Psoas muscle (tissue), 8 donors: ENCODE results near the gene RNF213. TPM values are rescaled to one million over a fixed set of nuclear protein-coding genes. Genes with fewer than 3 reads are reported as not detected.
"Not testable (repeated sequence)": the region's sequence is repeated elsewhere in the genome, so short reads cannot be mapped to it uniquely, and the experiment has no call there.

Source experiments
- ATAC-seq, 4 donors: fragments of 200-7000 bp; cut with Tn5 transposase; one replicate each; pipeline ENCODE4 v1.9.1; 2020; ENCODE audit warnings: moderate library complexity in 3 of 4, mild to moderate bottlenecking in 2 of 4
- DNase-seq, 2 donors: peaks; one replicate each; pipeline ENCODE4 v3.0.0-alpha.2; 2020
- H3K27ac ChIP-seq: fragments of 200-600 bp; one replicate; pipeline ENCODE4 v1.8.0; 2022
- H3K27me3 ChIP-seq, 3 donors: fragments of 200-600 bp in 1 of 3; one replicate each; pipeline versions ENCODE4 v1.6.1 to v1.8.0; 2013 to 2022; ENCODE audit warnings: low read length in 2 of 3, mild to moderate bottlenecking in 2 of 3, moderate library complexity in 1 of 3; ENCODE audit not compliant: insufficient read depth in 3 of 3
- H3K36me3 ChIP-seq, 2 donors: fragments of 200-600 bp in 1 of 2; one replicate each; pipeline versions ENCODE4 v1.6.1 to v1.8.0; 2013 to 2022; ENCODE audit warnings: low read depth in 1 of 2, mild to moderate bottlenecking in 1 of 2, moderate library complexity in 1 of 2; ENCODE audit not compliant: insufficient read depth in 1 of 2
- H3K4me1 ChIP-seq: fragments of 200-600 bp; one replicate; pipeline ENCODE4 v1.8.0; 2022
- H3K4me3 ChIP-seq: fragments of 200-600 bp; one replicate; pipeline ENCODE4 v1.8.0; 2022; ENCODE audit warnings: mild to moderate bottlenecking
- H3K9me3 ChIP-seq: fragments of 200-600 bp; one replicate; pipeline ENCODE4 v1.8.0; 2022
- WGBS, 3 donors: extraction: QIAGEN DNeasy Blood & Tissue Kit; methylation state at CpG; one replicate each; pipeline versions ENCODE4 v1.1.6 to v1.1.7; 2013; 5-methylcytosine and 5-hydroxymethylcytosine counted together
- intact Hi-C, 2 donors: fragments of 100-400 bp; cut with DNase I; formaldehyde crosslinking; loops; one replicate each; pipeline versions ENCODE4 v1.11.0 to v1.14.2; 2022
- polyA plus RNA-seq, 3 donors: library from polyadenylated mRNA; stranded (reverse); fragments of 200-250 nt; gene quantifications; one replicate each; pipeline ENCODE4 v1.2.3, GENCODE V29; 2013
- total RNA-seq, 4 donors: library from RNA; stranded (reverse); fragmentation: NEBNext Ultra II Directional in 2 of 4; extraction: Animal tissue kit (Norgen Biotek cat#: 25700) in 2 of 4; gene quantifications; one replicate each; pipeline versions ENCODE4 v1.2.1 to v1.2.4, GENCODE V29; 2021 to 2023
- TF ChIP-seq, protein P1 (sequence below): fragments of 200-600 bp; IDR thresholded peaks from one replicate; pipeline ENCODE4 v1.8.0; 2022; ENCODE audit warnings: antibody characterized with exemption
- donor health status: healthy with polysubstance abuse.
- donor health status: DM: no; HTN: no; CAD: no; lungs with moderate emphysema.
- donor health status: Bipolar disorder and iron deficiency.
- donor health status: healthy.
- donor health status: DM: yes; HTN: yes; CAD: no.
- donor health status: DM: no; HTN: no; CAD: no.
- donor health status: DM: no; HTN: no; CAD: no.
- donor health status: DM: yes; HTN: yes; CAD: no.

The RNF213 gene
- total and polyA plus RNA-seq, 7 donors: 10.2 to 42.0 (median 33.7) TPM

DNA sequence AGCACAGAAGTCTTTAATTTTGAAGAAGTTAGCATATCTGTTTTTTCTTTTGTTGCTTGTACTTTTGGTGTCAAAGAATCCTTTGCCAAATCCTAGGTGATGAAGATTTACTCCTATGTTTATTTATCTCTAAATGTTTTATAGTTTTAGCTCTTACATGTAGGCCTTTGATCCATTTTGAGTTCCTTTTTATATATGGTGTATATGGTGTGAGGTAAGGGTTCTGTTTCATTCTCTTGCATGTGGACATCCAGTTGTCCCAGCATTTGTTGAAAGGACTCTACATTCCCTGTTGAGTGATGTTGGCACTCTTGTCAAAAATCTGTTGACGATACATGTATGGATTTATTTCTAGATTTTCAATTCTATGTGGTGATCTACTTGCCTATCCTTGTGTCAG, 62.2 kb downstream of the RNF213 start:
- ATAC-seq (no peak), DNase-seq (no peak)
- intact Hi-C loops: no loop called here
- Histone ChIP-seq H3K27ac (no peak overlapping the region), H3K27me3 (no peaks in the 10 kb centered on the region), H3K36me3 (peaks cover 8 to 93% of the 10 kb centered on the region in 2 donors), H3K4me1 (peaks cover 14% of the 10 kb centered on the region), H3K9me3 (no peaks in the 10 kb centered on the region), H3K4me3 (no peak overlapping the region)
- TF ChIP-seq, protein P1, sequence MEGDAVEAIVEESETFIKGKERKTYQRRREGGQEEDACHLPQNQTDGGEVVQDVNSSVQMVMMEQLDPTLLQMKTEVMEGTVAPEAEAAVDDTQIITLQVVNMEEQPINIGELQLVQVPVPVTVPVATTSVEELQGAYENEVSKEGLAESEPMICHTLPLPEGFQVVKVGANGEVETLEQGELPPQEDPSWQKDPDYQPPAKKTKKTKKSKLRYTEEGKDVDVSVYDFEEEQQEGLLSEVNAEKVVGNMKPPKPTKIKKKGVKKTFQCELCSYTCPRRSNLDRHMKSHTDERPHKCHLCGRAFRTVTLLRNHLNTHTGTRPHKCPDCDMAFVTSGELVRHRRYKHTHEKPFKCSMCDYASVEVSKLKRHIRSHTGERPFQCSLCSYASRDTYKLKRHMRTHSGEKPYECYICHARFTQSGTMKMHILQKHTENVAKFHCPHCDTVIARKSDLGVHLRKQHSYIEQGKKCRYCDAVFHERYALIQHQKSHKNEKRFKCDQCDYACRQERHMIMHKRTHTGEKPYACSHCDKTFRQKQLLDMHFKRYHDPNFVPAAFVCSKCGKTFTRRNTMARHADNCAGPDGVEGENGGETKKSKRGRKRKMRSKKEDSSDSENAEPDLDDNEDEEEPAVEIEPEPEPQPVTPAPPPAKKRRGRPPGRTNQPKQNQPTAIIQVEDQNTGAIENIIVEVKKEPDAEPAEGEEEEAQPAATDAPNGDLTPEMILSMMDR: no peak
- WGBS, 3 donors: 96 to 99% (median 97%) methylated on average over 1 of the region's 1 CpG

DNA sequence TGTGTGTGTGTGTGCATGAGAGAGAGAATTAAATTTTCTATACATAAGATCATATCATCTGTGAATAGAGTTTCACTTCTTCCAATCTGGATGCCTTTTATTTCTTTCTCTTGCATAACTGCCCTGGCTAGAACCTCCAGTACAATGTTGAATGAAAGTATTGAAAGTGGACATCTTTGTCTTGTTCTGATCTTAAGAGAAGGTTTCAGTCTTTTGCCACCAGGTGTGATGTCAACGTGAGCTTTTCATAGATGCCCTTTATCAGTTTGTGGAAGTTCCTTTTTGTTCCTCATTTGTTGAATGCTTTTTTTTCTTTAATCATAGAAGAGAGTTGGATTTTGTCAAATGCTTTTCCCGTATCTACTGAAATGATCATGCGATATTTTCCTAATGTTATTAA, 63.3 kb downstream of the RNF213 start:
- WGBS, 3 donors: 90 to 94% (median 93%) methylated on average over 3 of the region's 3 CpGs
- no peak for ATAC-seq

DNA sequence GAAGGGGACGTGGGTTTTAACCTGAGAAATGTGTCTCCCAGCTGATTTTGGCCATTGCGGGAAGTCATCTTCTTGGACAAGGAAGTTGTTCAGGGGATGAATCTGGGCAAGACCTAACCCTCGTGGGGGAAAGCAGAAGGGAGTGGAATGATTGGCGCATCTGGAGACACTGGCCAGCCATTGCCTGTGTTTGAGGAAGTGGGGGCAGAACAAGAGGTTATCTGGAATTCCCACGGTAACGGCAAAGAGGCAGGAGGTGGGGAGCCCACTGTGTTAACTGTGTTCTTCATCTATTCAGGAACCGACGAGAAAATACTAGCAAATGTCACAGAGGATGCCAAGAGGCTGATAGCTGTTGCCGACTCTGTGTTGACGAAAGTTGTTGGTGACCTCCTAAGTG, 66.9 kb downstream of the RNF213 start:
- TF ChIP-seq, protein P1: no peak
- DNase-seq (peak in 1 of 2 donors; percentile 28), ATAC-seq (no peak)
- no peak overlapping the region for H3K4me3 ChIP-seq
- H3K27ac ChIP-seq: no peak overlapping the region
- H3K9me3 ChIP-seq: no peaks in the 10 kb centered on the region
- intact Hi-C loops: no loop called here
- no peaks in the 10 kb centered on the region for H3K4me1 ChIP-seq
- WGBS, 3 donors: 78 to 82% (median 79%) methylated on average over 10 of the region's 10 CpGs
- no peaks in the 10 kb centered on the region for H3K27me3 ChIP-seq
- H3K36me3 ChIP-seq: peaks cover 8 to 97% of the 10 kb centered on the region in 2 donors

More for the DNA sequence above, 63.3 kb downstream of the RNF213 start:
- Histone ChIP-seq H3K27me3 (no peaks in the 10 kb centered on the region), H3K9me3 (no peaks in the 10 kb centered on the region), H3K4me1 (peaks cover 12% of the 10 kb centered on the region), H3K4me3 (no peak overlapping the region), H3K27ac (no peak overlapping the region), H3K36me3 (peaks cover 8 to 95% of the 10 kb centered on the region in 2 donors)
- intact Hi-C loops: no loop called here
- DNase-seq: no peak
- TF ChIP-seq, protein P1: no peak

DNA sequence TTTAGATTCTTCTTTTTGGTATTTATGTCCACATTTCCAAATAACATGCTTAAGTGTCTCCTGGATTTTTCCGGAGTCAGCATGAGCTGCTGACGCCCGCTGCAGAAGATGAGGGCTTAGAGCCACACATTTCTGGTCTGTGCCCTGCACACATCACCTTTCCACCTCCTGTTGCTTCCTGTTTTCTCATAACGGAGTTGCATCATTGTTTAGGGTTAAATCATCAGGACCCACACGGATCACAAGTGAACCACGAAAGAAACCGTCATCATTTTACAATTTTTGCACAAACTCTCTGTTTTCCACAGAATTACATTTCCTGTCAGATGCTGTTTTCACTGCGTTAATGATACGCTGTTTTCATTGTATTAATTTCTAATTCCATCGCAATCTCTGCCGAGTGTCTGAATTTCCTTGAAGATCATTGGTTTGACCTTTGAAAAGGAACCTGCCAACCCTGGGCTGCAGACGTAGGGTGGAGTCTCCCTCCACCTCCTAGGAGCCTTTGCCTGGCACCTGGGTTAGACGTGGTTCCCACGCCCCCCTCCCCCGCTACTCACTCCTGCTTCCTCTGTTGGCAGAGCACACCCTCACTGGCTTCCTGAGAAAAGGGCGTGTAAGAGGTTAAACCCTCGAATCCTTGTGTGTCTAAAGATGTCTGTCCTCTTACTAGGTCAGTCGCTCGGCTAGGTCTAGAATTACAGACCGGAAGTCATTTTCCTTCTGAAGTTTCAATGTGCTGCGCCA, 68.2 kb downstream of the RNF213 start:
- H3K27ac ChIP-seq: no peak overlapping the region
- no peaks in the 10 kb centered on the region for H3K27me3 ChIP-seq
- H3K9me3 ChIP-seq: no peaks in the 10 kb centered on the region
- peaks cover 8 to 96% of the 10 kb centered on the region in 2 donors for H3K36me3 ChIP-seq
- no peaks in the 10 kb centered on the region for H3K4me1 ChIP-seq
- 68 to 76% (median 75%) methylated on average over 21 of the region's 21 CpGs for WGBS, 3 donors
- H3K4me3 ChIP-seq: no peak overlapping the region
- TF ChIP-seq, protein P1: no peak
- intact Hi-C loops: no loop called here
- DNase-seq (peak in 1 of 2 donors; percentile 19), ATAC-seq (peak in 2 of 4 donors; percentile 34 to 53)

DNA sequence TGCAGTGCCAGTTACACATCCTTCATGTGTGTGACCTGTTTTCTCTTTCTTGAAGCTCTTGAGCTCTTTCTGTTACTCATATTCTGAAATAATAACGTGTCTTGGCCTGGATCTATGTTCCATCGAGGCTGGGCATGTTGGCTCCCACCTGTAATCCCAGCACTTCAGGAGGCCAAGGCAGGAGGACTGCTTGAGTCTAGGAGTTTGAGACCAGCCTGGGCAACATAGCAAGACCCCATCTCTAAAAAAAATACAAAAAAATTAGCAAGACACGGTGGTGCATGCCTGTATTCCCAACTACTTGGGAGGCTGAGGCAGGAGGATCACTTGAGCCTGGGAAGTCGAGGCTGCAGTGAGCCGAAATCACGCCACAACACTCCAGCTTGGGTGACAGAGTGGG, 68.8 kb downstream of the RNF213 start:
- H3K9me3 ChIP-seq, H3K4me3 ChIP-seq, intact Hi-C loops, H3K27ac ChIP-seq, H3K27me3 ChIP-seq, ATAC-seq, DNase-seq, H3K4me1 ChIP-seq: not testable (repeated sequence)
- WGBS, 3 donors: 93 to 99% (median 93%) methylated on average over 6 of the region's 6 CpGs
- H3K36me3 ChIP-seq: peaks cover 8 to 98% of the 10 kb centered on the region in 2 donors
